ENCODE measurements around the gene SAMD13.

The SAMD13 gene

GRCh38 chr1:84387480-84388163, 86.1 kb downstream of the SAMD13 start:
- H3K27ac Mint-ChIP-seq, result no peak overlapping the region

GRCh38 chr1:84390226-84390625, 88.7 kb downstream of the SAMD13 start:
- no peak for DNase-seq
- no peaks in the 10 kb centered on the region for H3K9me3 Mint-ChIP-seq
- H3K4me1 Mint-ChIP-seq, result no peaks in the 10 kb centered on the region
- H3K27me3 Mint-ChIP-seq, result no peaks in the 10 kb centered on the region
- ATAC-seq, result no peak
- no peak overlapping the region for H3K4me3 Mint-ChIP-seq
- no peak overlapping the region for H3K27ac Mint-ChIP-seq

More at GRCh38 chr1:84387480-84388163, 86.1 kb downstream of the SAMD13 start:
- DNase-seq (no peak), ATAC-seq (no peak)
- H3K4me1 Mint-ChIP-seq, result no peaks in the 10 kb centered on the region
- H3K27me3 Mint-ChIP-seq, result no peaks in the 10 kb centered on the region
- H3K9me3 Mint-ChIP-seq, result no peaks in the 10 kb centered on the region
- H3K4me3 Mint-ChIP-seq, result no peak overlapping the region

- Mint-ChIP-seq H3K9me3 (no peaks in the 10 kb centered on the region), H3K27me3 (no peaks in the 10 kb centered on the region), H3K4me1 (no peaks in the 10 kb centered on the region), H3K4me3 (no peak within 1 kb of the TSS), H3K27ac (no peak within 1 kb of the TSS)
- DNase-seq, result no peak
- no peak for ATAC-seq
Observed at GRCh38 chr1:84398175-84399155, 97.0 kb downstream of the SAMD13 start, which contains the start of gene DNASE2B. DNASE2B (plus strand) TSS chr1:84398484; CDS start chr1:84398565, 81 bp downstream.

All from stimulated activated naive CD8-positive, alpha-beta T cell treated with anti-CD3 and anti-CD28 coated beads, Interleukin-15, amount 100 ng/mL, for 72 hours (primary cell).